Measurements from ENCODE around the gene GABRB3.

The GABRB3 gene

GRCh38 chr15:26525096-26525495, 247.8 kb downstream of the GABRB3 start:
- DNase-seq = no peak

GRCh38 chr15:26521691-26522198, 251.1 kb downstream of the GABRB3 start:
- no peak for DNase-seq

GRCh38 chr15:26521130-26521529, 251.7 kb downstream of the GABRB3 start:
- no peak for DNase-seq

- DNase-seq = no peak
Measured at GRCh38 chr15:26518885-26519284, 254.0 kb downstream of the GABRB3 start.

GRCh38 chr15:26516102-26516980, 256.5 kb downstream of the GABRB3 start:
- no peak for DNase-seq

- DNase-seq = no peak
Measured at GRCh38 chr15:26504009-26504408, 268.9 kb downstream of the GABRB3 start.
